Smooth muscle cell of the brain vasculature (primary cell): ENCODE data around the gene IFTAP.
"Not testable (repeated sequence)": the region's sequence is repeated elsewhere in the genome, so short reads cannot be mapped to it uniquely, and the experiment has no call there.

Source experiments
- DNase-seq: peaks from one replicate; pipeline ENCODE4 v3.0.0-alpha.2; 2012; ENCODE audit warnings: low read depth, low spot score

IFTAP gene, protein sequence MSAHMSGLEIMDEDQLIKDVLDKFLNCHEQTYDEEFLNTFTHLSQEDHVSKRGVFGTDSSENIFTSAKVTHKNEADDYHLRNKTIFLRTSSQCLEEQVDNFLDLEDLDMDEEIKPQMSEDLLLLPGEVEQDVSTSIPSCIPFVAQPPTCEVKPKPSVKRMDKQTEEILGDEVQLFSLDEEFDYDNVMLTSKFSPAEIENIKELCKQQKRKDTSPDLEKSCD

DNA sequence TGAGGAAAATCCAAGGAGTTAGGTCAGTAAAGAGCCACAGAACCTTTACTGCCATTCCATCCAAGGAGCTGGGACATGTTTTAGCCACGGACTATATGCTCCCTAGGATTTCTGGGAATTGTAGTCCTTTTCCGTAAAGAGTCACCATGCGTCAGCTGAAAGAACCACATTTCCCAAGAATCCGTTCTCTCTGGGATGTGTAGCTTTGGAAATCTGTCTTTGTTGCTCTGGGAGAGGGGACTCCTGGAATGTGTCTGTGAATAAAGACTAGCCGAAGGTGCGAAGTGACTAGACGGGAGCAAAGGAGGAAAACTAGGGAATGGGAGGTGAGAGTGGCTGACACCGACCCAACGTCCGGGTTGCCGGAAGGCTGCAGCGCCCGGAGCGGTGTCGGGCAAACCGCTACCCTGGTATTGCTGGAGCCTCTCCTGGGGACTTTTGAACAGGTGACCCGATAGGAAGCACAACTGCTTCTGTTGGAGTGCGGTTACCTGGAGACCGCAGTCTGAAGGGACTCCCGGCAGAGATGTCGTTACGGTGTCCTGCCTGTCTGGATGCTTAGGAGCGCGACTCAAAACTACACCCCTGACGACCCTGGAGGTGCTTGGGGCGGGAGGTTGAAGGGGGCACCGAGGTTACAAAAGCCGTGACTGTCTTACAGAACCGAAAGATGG lies at the start of gene IFTAP:
TSS of gene IFTAP (plus strand) at position 187 of the 674 bp plus-strand sequence. CDS start 15,602 bp downstream, outside the sequence.
- peak; percentile 74 for DNase-seq

DNA sequence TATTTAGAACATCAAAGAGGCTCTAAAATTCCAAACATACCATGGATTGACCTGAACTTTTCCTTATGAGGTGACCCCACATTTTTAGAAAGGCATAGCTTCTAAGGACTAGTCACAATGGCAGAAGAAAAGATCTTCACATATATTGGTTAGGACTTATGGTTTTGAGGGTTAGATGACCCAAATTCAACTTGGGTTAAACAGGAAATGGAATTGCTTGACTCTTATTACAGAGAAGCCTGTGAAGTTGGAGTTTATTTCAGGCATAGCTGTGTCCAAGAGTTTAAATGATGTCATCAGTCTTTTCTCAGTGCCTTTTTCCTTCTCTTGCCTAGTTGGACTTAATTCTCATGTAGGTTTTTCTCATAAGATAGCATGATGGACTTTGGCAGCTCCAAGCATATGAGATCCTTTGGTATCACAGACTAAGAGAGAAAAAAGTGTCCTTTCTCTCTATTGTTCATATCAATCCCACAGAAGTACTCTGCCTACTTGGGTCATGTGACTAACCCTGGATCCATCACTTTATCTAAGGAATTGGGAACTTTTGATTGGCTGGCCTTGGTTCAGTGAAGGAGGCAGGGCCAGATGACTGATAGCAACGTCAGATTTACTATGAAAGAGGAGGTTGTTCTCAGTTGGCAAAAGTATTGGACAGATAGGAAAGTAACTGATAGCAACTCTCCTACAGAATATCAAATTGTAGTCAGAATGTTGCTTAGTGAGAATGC lies 43.8 kb upstream of the IFTAP start:
- no peak for DNase-seq

DNA sequence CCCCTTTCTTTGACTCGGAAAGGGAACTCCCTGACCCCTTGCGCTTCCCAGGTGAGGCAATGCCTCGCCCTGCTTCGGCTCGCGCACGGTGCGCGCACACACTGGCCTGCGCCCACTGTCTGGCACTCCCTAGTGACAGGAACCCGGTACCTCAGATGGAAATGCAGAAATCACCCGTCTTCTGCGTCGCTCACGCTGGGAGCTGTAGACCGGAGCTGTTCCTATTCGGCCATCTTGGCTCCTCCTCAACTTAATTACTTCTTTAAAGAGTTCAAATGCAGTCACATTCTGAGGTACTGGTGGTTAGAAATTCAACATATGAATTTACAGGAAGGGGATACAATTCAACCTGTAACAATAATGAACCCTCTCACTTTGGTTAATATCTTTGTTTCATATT lies 36.9 kb upstream of the IFTAP start:
- not testable (repeated sequence) for DNase-seq

DNA sequence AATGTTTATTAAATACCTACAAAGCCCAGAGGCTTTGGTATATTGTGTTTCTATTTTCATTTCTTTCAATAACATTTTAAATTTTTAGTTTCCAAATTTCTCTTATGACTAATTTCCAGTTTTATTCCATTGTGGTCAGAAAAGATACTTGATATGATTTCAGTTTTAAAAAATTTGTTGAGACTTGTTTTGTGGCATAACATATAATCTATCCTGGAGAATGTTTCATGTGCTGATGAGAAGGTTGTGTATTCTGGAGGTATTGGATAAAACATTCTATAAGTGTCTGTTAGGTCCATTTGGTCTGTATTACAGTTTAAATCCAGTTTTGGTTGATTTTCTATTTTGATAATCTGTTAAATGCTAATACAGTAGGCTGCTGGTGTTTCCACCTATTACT lies 36.3 kb upstream of the IFTAP start:
- DNase-seq, result no peak

DNA sequence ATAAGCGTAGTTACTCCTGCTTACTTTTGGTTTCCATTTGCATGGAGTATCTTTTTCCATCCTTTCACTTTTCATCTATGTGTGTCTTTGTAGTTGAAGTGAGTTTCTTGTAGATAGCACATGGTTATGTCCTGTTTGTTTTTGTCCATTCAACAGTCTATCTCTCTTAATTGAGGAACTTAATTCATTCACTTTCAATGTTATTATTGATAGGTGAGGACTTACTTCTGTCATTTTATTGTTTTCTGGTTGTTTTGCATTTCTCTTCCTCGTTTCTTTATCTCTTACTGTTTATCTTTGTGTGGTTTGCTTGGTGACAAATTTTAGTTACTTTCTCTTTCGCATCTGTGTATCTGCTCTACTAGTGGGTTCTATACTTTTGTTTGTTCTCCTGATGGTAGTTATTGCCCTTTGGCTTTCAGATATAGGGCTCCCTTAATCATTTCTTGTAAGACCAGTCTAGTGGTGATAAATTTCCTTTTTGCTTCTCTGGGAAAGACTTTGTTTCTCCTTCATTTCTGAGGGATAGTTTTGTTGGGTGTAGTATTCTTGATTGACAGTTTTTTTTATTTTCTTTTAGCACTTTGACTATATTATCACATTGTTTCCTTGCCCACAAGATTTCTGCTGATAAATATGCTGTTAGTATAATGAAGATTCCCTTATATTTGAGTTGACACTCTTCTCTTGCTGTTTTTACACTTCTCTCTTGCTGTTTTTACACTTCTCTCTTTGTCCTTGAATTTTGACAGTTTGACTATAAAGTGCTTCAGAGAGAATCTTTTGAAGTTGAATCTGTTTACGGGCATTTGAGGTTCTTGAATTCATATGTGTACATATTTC lies 35.5 kb upstream of the IFTAP start:
- DNase-seq, result no peak

DNA sequence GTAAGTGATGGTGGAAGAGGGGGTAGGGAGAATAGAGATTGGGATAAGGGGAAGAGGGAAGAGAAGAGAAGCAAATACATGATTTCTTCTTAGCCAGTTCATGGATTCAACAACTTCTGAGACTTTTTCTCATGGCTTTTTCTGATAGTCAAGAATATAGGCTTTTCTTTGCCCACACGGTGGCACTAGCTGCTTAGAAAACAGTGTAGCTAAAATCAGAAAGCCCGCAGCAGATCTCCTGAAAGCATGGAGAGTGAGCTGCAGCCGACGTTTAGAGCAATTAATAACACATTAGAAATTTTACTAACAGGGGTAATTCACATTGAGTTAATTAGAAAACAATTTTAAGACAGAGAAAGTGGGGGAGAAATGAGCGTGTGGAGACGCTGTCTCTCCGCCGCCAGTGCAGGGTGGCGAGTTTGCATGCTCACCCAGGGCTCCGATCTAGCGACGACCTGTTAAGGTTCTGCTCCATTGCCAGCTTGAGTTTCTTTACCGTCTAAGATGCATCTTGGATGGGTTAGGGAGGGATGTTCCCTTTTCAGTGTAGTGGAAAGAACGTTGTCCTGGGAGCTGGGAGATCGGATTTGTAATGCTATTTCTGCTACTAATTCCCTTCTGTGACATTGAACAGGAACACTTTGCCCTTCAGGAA lies 29.8 kb upstream of the IFTAP start:
- peak; percentile 37 for DNase-seq

DNA sequence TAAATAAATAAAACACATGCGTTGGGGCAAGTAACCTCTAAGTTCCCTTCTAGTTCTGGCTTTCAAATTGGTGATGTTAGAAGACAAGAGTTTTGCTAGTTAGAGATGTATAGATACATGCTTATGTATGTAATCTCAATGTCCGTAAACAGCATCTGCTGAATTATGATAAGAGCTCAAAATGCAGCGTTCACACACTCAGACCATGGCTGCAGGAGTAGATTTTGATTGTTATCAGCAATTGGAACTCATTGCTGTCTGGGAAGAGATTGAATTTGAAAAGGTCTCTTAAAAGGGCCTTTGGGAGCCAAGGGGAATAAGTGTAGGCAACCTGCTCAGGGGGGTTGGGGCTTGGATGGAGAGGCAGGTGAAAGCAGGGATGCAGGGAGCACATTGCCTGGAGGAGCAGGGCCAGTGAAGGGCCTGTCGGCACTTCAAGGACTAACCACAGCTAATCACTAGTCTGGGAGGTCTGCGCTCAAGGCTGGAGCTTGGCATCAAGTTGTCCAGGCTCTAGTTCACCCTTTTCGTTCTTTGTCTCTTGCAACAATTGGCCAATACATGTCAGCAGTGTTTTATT lies 29.2 kb upstream of the IFTAP start:
- no peak for DNase-seq

DNA sequence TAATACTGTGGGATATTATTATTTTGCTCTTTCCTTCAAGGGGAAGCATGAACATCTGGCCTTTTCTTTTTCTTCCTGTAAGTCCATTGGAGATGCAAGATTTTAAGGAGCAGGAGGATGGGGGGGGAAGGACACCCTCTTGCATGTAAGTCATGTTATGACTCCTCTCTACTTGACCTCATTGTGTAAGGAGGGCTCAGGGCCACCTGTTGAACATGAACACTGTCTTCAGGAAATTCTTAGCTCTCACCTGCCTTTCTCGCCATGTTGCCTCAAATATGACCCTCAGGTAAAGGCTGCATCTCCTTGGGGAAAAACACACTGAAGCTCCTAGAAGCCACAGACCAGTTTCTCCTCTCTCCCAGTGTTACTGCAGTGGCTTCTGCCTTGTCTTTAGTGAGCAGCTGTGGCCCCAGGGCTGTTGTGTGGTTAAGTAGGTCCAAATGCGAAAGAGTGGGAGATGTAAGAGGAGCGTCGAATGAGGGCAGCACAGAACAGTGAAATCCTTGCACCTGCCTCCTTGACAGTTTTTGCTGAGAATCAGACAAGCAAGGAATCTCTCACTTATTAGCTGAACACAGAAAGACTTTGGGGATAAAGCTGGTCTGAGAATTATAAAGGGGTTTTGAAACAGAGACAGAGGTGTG lies 27.8 kb upstream of the IFTAP start:
- no peak for DNase-seq

DNA sequence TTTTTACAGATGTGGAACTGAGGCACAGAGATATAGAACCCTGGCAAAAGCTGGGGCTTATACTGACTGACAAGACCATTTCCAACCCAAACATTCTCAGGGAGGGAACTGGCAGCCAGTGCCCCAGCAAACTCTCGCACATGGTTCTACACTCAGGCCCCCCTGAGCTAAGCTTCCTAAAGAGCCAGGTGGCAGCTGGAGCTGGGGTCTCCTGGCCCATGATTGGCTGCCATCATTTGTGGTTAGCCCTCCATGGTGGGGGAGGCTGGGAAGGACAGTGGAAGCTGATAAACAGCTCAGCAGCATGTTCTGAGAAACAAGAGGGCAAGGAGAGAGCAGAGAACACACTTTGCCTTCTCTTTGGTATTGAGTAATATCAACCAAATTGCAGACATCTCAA lies 26.6 kb upstream of the IFTAP start, which contains the start of gene RAG1:
TSS of gene RAG1 (plus strand) at position 314 of the 400 bp plus-strand sequence. CDS start 5,298 bp downstream, outside the sequence.
- DNase-seq, result no peak

DNA sequence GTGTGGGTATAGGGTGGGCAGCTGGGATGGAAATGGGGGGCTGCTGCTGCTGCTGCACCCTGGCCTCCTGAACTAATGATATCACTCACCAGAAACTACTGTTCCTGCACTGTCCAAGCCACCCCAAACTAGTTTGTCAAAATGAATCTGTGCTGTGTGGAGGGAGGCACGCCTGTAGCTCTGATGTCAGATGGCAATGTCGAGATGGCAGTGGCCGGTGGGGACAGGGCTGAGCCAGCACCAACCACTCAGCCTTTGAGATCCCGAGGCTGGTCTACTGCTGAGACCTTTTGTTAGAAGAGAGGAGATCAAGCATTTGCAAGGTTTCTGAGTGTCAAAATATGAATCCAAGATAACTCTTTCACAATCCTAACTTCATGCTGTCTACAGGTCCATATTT lies 25.2 kb upstream of the IFTAP start:
- no peak for DNase-seq

DNA sequence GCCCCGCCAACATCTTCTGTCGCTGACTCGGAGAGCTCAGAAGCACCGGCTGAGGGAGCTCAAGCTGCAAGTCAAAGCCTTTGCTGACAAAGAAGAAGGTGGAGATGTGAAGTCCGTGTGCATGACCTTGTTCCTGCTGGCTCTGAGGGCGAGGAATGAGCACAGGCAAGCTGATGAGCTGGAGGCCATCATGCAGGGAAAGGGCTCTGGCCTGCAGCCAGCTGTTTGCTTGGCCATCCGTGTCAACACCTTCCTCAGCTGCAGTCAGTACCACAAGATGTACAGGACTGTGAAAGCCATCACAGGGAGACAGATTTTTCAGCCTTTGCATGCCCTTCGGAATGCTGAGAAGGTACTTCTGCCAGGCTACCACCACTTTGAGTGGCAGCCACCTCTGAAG lies 19.8 kb upstream of the IFTAP start:
- no peak for DNase-seq

DNA sequence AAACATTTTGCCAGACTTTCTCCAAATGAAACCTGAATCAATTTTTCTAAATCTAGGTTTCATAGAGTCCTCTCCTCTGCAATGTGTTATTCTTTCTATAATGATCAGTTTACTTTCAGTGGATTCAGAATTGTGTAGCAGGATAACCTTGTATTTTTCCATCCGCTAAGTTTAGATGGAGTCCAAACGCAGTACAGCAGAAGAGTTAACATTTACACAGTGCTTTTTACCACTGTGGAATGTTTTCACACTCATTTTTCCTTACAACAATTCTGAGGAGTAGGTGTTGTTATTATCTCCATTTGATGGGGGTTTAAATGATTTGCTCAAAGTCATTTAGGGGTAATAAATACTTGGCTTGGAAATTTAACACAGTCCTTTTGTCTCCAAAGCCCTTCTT lies 16.9 kb upstream of the IFTAP start:
- no peak for DNase-seq

DNA sequence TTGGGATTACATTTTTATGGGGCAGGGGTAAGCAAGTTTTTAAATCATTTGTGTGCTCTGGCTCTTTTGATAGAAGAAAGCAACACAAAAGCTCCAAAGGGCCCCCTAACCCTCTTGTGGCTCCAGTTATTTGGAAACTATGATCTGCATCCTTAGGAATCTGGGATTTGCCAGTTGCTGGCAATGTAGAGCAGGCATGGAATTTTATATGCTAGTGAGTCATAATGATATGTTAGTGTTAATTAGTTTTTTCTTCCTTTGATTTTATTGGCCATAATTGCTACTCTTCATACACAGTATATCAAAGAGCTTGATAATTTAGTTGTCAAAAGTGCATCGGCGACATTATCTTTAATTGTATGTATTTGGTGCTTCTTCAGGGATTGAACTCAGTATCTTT lies 16.4 kb upstream of the IFTAP start:
- no peak for DNase-seq

DNA sequence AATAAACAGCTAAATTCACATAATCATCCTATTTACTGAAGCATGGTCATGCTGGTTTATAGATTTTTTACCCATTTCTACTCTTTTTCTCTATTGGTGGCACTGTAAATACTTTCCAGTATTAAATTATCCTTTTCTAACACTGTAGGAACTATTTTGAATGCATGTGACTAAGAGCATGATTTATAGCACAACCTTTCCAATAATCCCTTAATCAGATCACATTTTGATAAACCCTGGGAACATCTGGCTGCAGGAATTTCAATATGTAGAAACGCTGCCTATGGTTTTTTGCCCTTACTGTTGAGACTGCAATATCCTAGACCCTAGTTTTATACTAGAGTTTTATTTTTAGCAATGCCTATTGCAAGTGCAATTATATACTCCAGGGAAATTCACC lies 15.8 kb upstream of the IFTAP start:
- DNase-seq, result no peak

DNA sequence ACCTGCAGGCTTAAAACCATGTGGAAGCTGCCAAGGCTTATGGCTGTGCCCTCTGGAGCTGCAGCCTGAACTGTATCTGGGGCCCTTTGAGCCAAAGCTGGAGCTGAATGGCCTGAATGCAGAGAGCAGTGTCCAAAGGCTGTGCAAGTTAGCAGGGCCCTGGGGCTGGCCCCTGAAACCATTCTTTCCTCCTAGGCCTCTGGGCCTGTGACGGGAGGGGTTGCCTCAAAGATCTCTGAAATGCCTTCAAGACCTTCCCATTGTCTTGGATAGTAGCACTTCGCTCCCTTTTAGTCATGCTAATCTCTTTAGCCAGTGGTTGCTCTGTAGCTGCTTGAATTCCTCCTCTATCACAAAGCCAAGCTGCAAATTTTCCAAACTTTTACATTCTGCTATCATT lies 12.8 kb upstream of the IFTAP start:
- DNase-seq, result no peak

DNA sequence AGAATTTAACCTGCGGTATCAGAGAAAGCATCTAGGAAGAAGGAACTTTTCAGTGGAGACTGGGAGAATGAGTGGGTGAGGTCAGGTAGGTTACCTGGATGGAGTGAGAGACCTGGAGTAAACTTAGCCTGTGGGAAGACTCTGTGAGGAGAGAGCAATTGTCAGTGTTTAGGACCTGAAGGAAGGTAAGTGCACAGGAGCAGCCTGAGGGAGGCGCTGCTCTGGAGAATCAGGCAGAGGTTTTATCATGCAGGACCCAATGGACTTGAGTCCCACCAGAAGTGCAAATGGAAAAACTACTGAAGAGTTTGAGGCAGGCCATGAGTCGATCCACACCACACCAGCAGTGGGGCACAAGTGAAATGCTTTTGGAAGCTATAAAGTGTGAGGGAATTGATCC lies 10.6 kb upstream of the IFTAP start:
- no peak for DNase-seq

DNA sequence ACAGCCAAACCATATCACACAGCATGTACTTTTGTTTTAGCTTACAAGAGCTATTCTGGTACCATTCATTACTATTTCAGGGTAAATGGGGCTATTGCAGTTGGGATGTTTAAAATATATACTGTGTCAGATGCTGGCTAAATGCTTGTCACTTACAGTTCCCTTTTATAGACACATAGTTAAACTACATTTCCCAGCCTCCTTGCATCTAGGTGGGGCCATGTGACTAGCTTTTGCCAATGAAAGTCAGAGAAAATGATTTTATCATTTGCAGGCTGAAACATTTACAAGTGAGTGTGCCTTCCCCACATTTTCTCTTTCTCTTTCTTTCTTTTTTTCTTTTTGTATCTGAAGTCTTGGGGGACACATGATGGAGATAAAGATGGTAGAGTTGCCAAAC lies 7.8 kb upstream of the IFTAP start:
- no peak for DNase-seq

DNA sequence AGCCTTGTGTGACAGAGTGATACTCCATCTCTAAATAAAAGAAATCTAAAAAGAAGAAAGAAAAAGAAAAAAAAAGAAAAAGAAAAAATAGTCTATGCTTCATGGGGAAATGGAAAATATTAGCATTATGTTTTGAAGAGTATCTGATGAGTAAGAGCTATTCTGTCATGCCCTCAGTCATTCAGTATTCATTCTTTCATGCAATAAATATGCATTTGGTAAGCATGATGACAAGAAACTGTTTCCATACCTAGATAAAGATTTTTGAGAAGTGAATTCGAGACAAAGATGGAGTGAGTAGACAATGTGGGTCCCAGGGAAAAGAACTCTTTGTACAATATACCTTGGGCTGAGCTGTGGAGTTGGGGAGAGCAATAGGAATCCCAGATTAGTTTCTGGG lies 6.2 kb upstream of the IFTAP start:
- DNase-seq, result no peak

DNA sequence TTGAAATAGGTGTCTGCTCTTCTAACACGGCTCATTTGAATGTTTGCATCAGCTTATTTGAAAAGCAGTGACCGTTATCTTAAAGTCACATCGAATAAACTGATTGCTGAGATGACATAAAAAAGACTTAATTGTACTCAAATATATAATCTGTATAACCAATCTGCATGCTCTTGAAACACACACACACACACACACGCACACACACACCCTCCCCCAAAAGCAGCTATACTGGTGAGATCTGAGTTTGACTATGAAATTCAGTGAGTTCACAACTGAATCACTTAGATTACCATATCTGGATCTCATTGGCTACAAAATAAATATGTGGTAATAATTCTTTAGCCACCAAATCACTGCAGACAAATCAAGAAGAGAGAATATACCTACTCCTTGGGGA lies 3.8 kb upstream of the IFTAP start:
- no peak for DNase-seq

DNA sequence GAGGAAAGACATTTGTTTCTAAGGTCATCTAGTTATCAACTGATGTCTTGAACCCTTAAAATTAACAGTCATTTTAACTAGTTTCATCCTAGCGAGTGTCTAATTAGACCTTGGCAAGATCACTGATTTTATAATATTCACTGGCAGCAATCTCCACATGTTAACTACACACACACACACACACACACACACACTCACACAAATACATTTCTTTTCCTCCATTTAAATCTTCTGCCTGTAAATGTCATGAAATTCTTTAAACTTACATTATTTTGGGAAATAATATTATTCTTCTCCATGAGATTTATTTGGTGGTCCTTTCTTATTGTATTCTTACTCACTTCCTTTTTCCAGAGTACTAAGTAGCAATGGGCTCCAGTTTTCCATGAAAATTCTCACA lies 2.9 kb upstream of the IFTAP start:
- DNase-seq, result no peak

DNA sequence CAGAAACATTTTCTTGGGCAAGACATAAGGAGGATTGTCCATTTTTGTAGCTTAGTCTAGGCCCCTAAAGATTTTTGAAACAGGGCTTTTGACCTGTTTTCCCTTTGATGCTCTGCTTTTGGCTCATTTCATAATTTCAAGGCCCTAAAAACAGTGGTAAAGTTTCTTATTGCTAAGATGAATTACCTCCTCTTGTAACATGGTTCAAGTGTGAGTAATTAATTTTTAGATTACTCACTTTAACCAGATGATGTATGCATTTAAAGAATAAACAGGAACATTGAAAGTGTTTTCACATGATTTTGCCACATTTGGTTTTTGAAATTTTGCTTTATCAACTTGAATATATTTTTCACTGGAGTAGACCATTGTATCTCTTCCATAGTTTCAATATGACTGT lies 2.6 kb downstream of the IFTAP start:
- DNase-seq, result no peak
